Fibroblast of lung (primary cell): ENCODE results near the gene SPATA16.

Source experiments
- CTCF ChIP-seq, 2 donors: IDR thresholded peaks in 1 of 2; conservative IDR thresholded peaks in 1 of 2; 1 replicate in 1 of 2; 2 replicates in 1 of 2; pipeline ENCODE4 v1.5.1; 2011 to 2012; ENCODE audit warnings: low read length in 2 of 2, control low read depth in 1 of 2, inconsistent platforms in 1 of 2, low read depth in 1 of 2, mild to moderate bottlenecking in 1 of 2
- EZH2 ChIP-seq: IDR thresholded peaks from 2 replicates; pipeline ENCODE4 v1.5.1; 2012; ENCODE audit warnings: low read length, control low read depth, mild to moderate bottlenecking; ENCODE audit errors: missing control alignments

- TF ChIP-seq CTCF (conservative IDR thresholded peaks at IDR 0.05 in 1 of 2, IDR thresholded peaks at IDR 0.05 in 1 of 2; ENCODE audit: low read depth in 1 of 2, low read length in 2 of 2), result no peak
- no peak for TF ChIP-seq EZH2
Measured at GRCh38 chr3:172856795-172857742, 284.0 kb downstream of the SPATA16 start.
